ENCODE measurements around the gene KLF7.

DNA sequence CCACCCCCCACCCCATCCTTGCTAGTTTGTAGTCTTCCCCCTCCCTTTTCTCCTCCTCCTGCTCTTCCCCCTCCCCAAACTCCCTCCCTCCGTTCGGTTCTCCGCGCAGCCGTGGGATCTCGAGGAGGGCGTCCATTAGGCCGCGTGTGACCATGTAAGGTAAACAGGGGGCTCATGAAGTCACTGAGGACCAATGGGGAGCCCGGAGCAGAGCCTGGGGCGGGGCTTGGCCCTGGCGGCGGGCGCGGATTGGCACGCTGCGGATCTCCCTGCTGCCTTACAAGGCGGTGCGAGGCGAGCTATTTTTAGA lies 246 bp upstream of the KLF7 start:
- TF ChIP-seq, protein P1, sequence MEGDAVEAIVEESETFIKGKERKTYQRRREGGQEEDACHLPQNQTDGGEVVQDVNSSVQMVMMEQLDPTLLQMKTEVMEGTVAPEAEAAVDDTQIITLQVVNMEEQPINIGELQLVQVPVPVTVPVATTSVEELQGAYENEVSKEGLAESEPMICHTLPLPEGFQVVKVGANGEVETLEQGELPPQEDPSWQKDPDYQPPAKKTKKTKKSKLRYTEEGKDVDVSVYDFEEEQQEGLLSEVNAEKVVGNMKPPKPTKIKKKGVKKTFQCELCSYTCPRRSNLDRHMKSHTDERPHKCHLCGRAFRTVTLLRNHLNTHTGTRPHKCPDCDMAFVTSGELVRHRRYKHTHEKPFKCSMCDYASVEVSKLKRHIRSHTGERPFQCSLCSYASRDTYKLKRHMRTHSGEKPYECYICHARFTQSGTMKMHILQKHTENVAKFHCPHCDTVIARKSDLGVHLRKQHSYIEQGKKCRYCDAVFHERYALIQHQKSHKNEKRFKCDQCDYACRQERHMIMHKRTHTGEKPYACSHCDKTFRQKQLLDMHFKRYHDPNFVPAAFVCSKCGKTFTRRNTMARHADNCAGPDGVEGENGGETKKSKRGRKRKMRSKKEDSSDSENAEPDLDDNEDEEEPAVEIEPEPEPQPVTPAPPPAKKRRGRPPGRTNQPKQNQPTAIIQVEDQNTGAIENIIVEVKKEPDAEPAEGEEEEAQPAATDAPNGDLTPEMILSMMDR (IDR thresholded peaks at IDR 0.05) = no peak
- TF ChIP-seq POLR2A (IDR thresholded peaks at IDR 0.05) = no peak
- no peak for TF ChIP-seq EP300 (IDR thresholded peaks at IDR 0.05)
